ENCODE results near the gene SH3D19.
"Not testable (repeated sequence)": the region's sequence is repeated elsewhere in the genome, so short reads cannot be mapped to it uniquely, and the experiment has no call there.

SH3D19 gene

DNA sequence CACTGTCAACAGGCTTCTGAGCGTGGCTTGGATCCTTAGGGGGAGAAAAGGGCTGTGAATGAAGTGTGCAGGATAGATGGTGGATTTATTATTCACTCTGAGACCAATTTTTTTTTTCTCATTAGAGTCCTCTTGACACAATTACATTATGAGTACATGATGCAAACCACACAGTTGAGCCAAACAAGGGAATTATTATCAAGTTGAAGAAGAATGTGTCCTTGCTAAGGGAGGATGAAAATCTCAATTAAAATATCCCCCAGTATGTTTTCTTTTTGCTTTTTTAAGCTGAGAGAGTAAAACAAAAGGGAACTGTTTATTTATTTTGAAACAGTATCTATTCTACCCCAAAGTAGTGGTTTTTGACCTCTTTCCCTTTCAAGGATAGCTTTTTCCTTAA lies 185.6 kb downstream of the SH3D19 start:
- H3K79me2 ChIP-seq (ENCODE audit: insufficient read depth, low read length), result no peaks in the 10 kb centered on the region
- no peaks in the 10 kb centered on the region for H3K9me2 ChIP-seq (replicated peaks; ENCODE audit: insufficient read depth, low read length)
- H2AFZ ChIP-seq (ENCODE audit: low read depth, low read length, severe bottlenecking), result no peak overlapping the region
- H3K27me3 ChIP-seq (ENCODE audit: low read length), result no peaks in the 10 kb centered on the region
- H3F3A ChIP-seq (ENCODE audit: insufficient read depth), result no peaks in the 10 kb centered on the region
- no peak for TF ChIP-seq EZH2phosphoT487 (conservative IDR thresholded peaks at IDR 0.05; ENCODE audit: low read length)
- TF ChIP-seq, protein P1, sequence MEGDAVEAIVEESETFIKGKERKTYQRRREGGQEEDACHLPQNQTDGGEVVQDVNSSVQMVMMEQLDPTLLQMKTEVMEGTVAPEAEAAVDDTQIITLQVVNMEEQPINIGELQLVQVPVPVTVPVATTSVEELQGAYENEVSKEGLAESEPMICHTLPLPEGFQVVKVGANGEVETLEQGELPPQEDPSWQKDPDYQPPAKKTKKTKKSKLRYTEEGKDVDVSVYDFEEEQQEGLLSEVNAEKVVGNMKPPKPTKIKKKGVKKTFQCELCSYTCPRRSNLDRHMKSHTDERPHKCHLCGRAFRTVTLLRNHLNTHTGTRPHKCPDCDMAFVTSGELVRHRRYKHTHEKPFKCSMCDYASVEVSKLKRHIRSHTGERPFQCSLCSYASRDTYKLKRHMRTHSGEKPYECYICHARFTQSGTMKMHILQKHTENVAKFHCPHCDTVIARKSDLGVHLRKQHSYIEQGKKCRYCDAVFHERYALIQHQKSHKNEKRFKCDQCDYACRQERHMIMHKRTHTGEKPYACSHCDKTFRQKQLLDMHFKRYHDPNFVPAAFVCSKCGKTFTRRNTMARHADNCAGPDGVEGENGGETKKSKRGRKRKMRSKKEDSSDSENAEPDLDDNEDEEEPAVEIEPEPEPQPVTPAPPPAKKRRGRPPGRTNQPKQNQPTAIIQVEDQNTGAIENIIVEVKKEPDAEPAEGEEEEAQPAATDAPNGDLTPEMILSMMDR (IDR thresholded peaks at IDR 0.05; ENCODE audit: insufficient read depth, low read length, poor library complexity, severe bottlenecking), result no peak
- H3K4me2 ChIP-seq (ENCODE audit: low read depth, low read length, poor library complexity, severe bottlenecking), result no peak overlapping the region
- no peak overlapping the region for H3K4me3 ChIP-seq (ENCODE audit: insufficient read depth, low read length, poor library complexity, severe bottlenecking)
- H4K20me1 ChIP-seq (ENCODE audit: low read depth, low read length), result no peaks in the 10 kb centered on the region
- no peaks in the 10 kb centered on the region for H3K36me3 ChIP-seq (ENCODE audit: low read length)
- H3K27ac ChIP-seq (ENCODE audit: low read depth, low read length), result no peak overlapping the region
- no peak overlapping the region for H3K9ac ChIP-seq (ENCODE audit: low read length)
- no peaks in the 10 kb centered on the region for H3K9me3 ChIP-seq (ENCODE audit: insufficient read depth, low read length)

DNA sequence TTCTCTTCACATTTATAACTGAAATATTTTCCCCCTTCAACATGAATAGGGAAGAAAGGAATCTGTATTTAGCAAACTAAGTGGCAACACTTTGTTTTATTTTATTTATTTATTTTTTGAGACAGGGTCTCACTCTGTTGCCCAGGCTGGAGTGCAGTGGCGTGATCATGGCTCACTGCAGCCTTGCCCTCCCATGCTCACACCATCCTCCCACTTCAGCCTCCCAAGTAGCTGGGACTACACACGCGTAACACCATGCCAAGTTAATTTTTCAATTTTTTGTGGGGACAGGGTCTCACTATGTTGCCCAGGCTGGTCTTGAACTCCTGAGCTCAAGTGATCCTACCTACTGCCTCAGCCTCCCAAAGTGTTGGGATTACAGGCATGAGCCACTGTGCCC lies 189.4 kb downstream of the SH3D19 start:
- H3K9ac ChIP-seq (ENCODE audit: low read length); H3K4me2 ChIP-seq (ENCODE audit: low read depth, low read length, poor library complexity, severe bottlenecking); H3F3A ChIP-seq (ENCODE audit: insufficient read depth); H2AFZ ChIP-seq (ENCODE audit: low read depth, low read length, severe bottlenecking); H3K4me3 ChIP-seq (ENCODE audit: insufficient read depth, low read length, poor library complexity, severe bottlenecking); H3K9me3 ChIP-seq (ENCODE audit: insufficient read depth, low read length); H3K27ac ChIP-seq (ENCODE audit: low read depth, low read length); H3K79me2 ChIP-seq (ENCODE audit: insufficient read depth, low read length); H3K9me2 ChIP-seq (replicated peaks; ENCODE audit: insufficient read depth, low read length); H4K20me1 ChIP-seq (ENCODE audit: low read depth, low read length); H3K36me3 ChIP-seq (ENCODE audit: low read length); H3K27me3 ChIP-seq (ENCODE audit: low read length): not testable (repeated sequence)

DNA sequence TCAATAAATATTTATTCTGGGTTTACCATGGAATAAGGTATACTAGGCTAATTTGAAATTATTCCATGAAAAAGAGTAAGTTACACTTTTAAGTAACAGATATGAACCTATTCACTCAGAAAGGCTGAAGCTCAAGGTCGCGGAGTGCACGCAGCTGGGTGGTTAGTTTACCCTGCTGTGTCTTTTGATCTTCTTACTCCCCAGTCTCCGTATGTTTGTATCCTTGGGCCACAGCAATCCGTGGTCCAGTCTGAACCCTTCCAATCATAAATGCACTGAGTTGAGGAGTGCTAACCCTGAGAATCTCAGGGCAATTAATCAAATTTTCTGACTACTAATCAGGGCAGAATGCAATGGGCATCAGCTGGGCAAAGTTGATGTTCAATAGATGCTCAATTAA lies 192.1 kb downstream of the SH3D19 start:
- Histone ChIP-seq H3K36me3 (ENCODE audit: low read length) (no peaks in the 10 kb centered on the region), H3K4me3 (ENCODE audit: insufficient read depth, low read length, poor library complexity, severe bottlenecking) (no peak overlapping the region)

DNA sequence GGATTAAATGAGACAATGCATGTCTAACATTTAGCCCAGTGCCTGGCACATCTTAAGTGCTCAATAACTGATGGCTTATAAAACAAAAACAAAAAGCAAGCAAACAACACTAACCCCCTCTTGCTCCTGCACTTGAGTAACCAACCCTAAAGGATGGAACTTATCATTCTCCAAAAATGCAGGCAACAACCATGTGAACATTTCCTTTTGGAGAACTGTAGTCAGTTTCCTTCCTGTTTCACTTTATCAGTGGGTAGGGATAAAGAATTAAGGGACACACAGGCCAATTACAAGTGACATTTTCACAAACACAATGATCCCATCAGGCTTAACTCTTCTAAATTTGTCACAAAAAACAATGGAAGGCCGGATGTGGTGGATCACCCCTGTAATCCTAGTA lies 195.6 kb downstream of the SH3D19 start:
- H3K4me2 ChIP-seq (ENCODE audit: low read depth, low read length, poor library complexity, severe bottlenecking), result no peak overlapping the region

More for the DNA sequence above, 192.1 kb downstream of the SH3D19 start:
- Histone ChIP-seq H4K20me1 (ENCODE audit: low read depth, low read length) (no peaks in the 10 kb centered on the region), H3F3A (ENCODE audit: insufficient read depth) (no peaks in the 10 kb centered on the region), H3K9ac (ENCODE audit: low read length) (no peak overlapping the region), H3K4me2 (ENCODE audit: low read depth, low read length, poor library complexity, severe bottlenecking) (no peak overlapping the region), H2AFZ (ENCODE audit: low read depth, low read length, severe bottlenecking) (no peak overlapping the region), H3K27me3 (ENCODE audit: low read length) (no peaks in the 10 kb centered on the region), H3K27ac (ENCODE audit: low read depth, low read length) (no peak overlapping the region), H3K9me3 (ENCODE audit: insufficient read depth, low read length) (no peaks in the 10 kb centered on the region), H3K79me2 (ENCODE audit: insufficient read depth, low read length) (no peaks in the 10 kb centered on the region), H3K9me2 (replicated peaks; ENCODE audit: insufficient read depth, low read length) (no peaks in the 10 kb centered on the region)
- TF ChIP-seq EZH2phosphoT487 (conservative IDR thresholded peaks at IDR 0.05; ENCODE audit: low read length), result no peak
- TF ChIP-seq, protein P1 (IDR thresholded peaks at IDR 0.05; ENCODE audit: insufficient read depth, low read length, poor library complexity, severe bottlenecking), result no peak

More for the DNA sequence above, 195.6 kb downstream of the SH3D19 start:
- Histone ChIP-seq H3K79me2 (ENCODE audit: insufficient read depth, low read length) (no peaks in the 10 kb centered on the region), H3K27me3 (ENCODE audit: low read length) (no peaks in the 10 kb centered on the region), H3K9me2 (replicated peaks; ENCODE audit: insufficient read depth, low read length) (no peaks in the 10 kb centered on the region), H3K36me3 (ENCODE audit: low read length) (no peaks in the 10 kb centered on the region), H3F3A (ENCODE audit: insufficient read depth) (no peaks in the 10 kb centered on the region), H3K4me3 (ENCODE audit: insufficient read depth, low read length, poor library complexity, severe bottlenecking) (no peak overlapping the region), H3K9ac (ENCODE audit: low read length) (no peak overlapping the region), H3K9me3 (ENCODE audit: insufficient read depth, low read length) (no peaks in the 10 kb centered on the region), H4K20me1 (ENCODE audit: low read depth, low read length) (no peaks in the 10 kb centered on the region), H2AFZ (ENCODE audit: low read depth, low read length, severe bottlenecking) (no peak overlapping the region), H3K27ac (ENCODE audit: low read depth, low read length) (no peak overlapping the region)
- TF ChIP-seq, protein P1 (IDR thresholded peaks at IDR 0.05; ENCODE audit: insufficient read depth, low read length, poor library complexity, severe bottlenecking), result no peak
- TF ChIP-seq EZH2phosphoT487 (conservative IDR thresholded peaks at IDR 0.05; ENCODE audit: low read length), result no peak
